HG02759 (cell line): Measurements from ENCODE around the gene CDH19.

Experiments used
- ATAC-seq: cut with Tn5 transposase; IDR thresholded peaks from one replicate; pipeline ENCODE4 v1.9.1; 2021; ENCODE audit warnings: mild to moderate bottlenecking, moderate library complexity; ENCODE audit not compliant: unreplicated experiment

Gene CDH19

DNA sequence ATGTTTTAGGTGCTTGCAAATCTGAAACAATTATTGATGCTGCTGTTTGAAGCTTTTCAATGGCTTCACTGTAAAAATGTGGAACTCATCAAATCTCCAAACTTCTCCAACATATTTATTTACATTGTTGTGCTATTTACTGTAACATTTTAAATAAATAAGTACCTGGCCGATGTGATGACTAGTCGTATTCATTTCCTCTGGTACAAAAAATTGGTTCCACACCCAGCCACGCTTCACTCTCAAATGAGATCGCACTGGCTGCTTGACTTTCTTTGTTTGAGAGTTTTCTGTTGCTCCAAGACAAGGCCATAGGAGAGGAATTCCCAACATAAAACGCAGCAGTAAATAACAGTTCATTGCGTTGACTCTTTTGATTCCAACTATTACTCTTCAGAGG, 32.0 kb downstream of the CDH19 start:
- ATAC-seq = no peak

GRCh38 chr18:66566616-66567015, 37.3 kb downstream of the CDH19 start:
- ATAC-seq = no peak

GRCh38 chr18:66564236-66564635, 39.7 kb downstream of the CDH19 start:
- ATAC-seq = no peak

DNA sequence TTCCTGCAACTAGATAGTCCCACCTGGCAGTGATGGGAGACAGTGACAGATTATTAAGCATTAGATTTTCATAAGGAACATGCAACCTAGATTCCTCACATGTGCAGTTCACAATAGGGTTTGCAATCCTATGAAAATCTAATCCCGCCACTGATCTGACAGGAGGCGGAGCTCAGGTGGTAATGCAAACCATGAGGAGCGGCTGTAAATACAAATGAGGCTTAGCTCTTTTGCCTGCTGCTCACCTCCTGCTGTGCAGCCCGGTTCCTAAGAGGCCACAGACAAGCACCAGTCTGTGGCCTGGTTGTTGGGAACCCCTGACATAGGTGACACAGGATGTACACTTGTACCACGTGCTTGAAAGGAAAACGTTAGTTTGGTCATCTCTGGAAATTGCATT, 41.6 kb downstream of the CDH19 start:
- ATAC-seq = no peak

DNA sequence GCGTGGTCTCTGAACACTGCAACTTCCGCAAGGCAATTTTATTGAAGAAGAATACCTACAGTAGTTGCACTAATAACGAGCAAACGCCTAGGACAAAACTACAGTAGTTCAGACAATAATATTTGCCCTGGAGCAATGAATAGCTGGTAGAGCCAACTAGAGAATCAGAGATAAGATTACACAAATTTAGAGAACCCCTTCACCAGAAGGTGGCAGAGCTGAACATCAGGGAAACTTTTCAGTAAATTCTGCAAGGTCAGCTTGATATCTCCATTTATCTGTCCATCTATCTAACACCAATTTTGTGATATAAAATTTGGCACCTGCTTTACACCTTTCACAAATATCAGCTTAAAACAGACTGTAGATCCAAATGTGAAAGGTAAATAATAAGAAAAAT, 43.8 kb downstream of the CDH19 start:
- ATAC-seq = no peak

GRCh38 chr18:66558773-66559172, 45.1 kb downstream of the CDH19 start:
- no peak for ATAC-seq

DNA sequence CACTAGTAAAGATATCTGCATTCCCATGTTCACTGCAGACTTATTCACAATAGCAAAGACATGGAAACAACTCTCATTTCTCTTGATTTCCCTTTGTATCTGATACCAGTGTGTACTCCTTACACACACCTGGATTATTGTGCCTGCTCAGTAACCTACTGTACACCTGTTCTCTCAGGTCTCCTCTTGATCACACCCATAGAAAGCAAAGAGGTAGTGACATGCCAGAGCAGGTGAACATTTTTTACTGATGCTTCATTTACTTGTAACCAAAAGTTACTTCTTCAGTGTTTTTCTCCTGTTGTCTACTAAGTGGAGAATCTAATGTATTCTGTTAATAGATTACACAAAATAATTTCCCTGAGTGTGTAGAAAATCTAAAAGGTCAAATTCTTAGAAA, 46.8 kb downstream of the CDH19 start:
- ATAC-seq = no peak

DNA sequence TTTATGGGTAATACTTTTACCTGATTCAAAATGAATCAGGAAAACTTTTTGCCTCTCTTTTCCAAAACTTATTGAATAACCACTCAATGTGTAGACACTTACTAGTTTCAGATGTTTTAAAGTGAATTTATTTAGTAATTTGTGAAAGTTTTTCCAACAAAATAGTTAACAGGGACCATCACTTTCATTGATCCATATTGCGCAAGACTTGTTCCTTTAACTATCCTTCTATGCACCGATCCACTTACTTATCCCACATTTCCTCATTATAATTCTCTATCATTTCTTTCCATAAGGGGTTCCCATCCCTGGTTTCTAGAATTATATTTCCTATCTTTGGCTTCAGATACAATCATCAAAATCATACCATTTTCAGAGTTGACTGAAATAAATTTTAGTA, 48.3 kb downstream of the CDH19 start:
- ATAC-seq = no peak

DNA sequence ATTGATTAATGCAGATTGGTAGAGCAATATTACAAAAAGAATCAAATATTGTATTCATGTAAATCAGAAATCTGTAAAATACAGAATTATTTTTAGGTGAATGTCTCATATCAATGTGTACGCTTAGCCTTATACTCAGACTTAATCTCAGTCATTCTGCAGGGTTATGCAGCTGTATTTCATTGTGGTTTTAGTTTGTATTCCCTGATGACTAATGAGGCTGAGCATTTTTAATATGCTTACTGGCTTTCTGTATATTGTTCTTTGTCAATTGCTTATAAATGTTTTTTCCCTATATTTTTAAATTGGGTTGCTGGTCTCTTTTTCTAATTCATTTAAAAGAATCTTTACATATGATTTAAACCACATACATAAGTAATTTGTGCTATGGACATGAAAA, 50.1 kb downstream of the CDH19 start:
- no peak for ATAC-seq

- no peak for ATAC-seq
These were observed 53.5 kb downstream of the CDH19 start for GRCh38 chr18:66550366-66550765.

- no peak for ATAC-seq
These were observed 55.1 kb downstream of the CDH19 start for GRCh38 chr18:66548747-66549146.

- ATAC-seq = no peak
These were observed 69.8 kb downstream of the CDH19 start for GRCh38 chr18:66534110-66534509.

GRCh38 chr18:66533693-66534092, 70.2 kb downstream of the CDH19 start:
- ATAC-seq = no peak

DNA sequence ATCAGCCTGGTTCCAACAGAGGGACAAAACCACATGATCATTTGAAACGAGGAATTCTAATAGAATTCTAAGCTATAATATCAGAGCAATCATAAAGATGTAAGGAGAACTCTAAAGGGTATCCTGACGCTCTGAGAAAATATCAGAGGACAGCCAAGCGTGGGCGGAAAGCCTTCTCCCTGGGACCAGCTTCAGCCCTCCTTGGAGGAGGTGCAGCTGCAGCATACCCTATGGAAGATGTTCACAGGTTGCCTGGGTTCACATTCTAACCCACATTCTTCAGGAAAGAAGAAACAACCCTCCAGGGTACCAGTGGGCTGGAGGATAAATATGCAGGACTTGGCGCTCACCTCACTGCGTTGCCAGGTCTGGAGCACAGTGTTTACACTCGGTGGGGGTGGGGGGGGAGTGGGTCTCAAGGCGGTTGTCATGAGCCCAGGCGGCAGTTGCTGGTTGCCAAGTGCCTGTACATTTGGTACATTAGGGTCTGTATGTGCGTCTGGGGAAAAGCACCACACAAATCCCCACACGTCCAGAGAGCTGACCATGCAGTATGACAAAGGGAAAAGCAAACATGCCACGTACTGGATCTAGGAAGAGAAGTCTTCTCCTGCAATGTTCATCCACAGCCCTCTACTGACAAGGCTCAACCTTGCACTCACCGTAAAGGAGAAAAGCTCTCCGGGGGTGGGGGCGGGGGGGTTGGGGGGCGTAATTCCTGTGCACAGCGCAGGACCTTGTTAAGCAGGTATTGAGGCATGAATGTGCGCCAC, 80.5 kb downstream of the CDH19 start:
- no peak for ATAC-seq

DNA sequence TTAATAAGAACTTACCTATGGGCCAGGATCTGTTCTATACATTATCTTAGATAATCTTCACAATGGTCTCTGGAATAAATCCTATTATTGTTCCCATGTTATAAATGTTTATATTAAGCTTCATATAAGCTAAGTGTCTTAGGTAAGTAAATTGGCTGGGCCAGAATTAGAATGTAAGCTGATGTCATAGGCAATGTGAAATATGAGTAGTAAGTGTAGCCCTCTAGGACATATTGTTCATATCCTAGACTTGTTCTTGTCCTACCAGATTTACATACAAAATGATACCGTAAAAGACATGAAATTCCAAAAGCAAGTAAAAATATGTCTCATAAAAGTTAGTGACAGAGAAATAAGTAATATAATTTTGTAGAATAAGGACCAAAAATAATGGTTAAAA, 89.9 kb downstream of the CDH19 start:
- no peak for ATAC-seq

GRCh38 chr18:66511792-66512191, 92.1 kb downstream of the CDH19 start:
- no peak for ATAC-seq

GRCh38 chr18:66511289-66511688, 92.6 kb downstream of the CDH19 start:
- no peak for ATAC-seq

- no peak for ATAC-seq
These were observed 93.4 kb downstream of the CDH19 start for GRCh38 chr18:66510357-66511045.

DNA sequence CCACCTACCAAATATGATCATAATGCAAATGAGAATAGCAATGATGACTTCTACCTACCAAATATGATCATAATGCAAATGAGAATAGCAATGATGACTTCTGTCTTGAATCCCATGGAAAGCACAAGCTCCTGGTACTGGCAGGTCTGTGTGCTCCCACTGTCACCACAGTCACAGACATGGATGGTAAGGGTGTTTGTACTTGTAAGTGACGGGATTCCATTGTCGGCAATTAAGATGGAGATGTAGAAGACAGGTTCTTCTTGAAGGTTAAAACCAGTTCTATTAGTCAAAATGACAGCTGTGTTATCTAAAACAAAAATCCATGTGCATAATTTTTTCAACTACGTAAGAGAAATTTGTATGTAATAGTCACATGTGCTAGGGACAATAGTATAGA, 95.0 kb downstream of the CDH19 start:
- ATAC-seq = no peak

GRCh38 chr18:66506178-66506577, 97.7 kb downstream of the CDH19 start:
- ATAC-seq = no peak

- no peak for ATAC-seq
These were observed 106.5 kb downstream of the CDH19 start for GRCh38 chr18:66497351-66497750.

GRCh38 chr18:66495844-66496243, 108.0 kb downstream of the CDH19 start:
- no peak for ATAC-seq

- ATAC-seq = no peak
These were observed 130.0 kb downstream of the CDH19 start for GRCh38 chr18:66473882-66474281.
